ENCODE data around the gene IFT81. TPM values are rescaled to one million over a fixed set of nuclear protein-coding genes. Genes with fewer than 3 reads are reported as not detected.
"Not testable (repeated sequence)": the region's sequence is repeated elsewhere in the genome, so short reads cannot be mapped to it uniquely, and the experiment has no call there.

IFT81 gene
- total RNA-seq, 1 experiment from 2014 or later: 4.9 TPM

- DNase-seq (ENCODE audit: low read depth): peak; percentile 36
These were observed 121.2 kb downstream of the IFT81 start for GRCh38 chr12:110245369-110245772.

GRCh38 chr12:110246636-110247339, 122.6 kb downstream of the IFT81 start:
- DNase-seq (ENCODE audit: low read depth): no peak

GRCh38 chr12:110247340-110248095, 123.4 kb downstream of the IFT81 start:
- DNase-seq (ENCODE audit: low read depth): no peak

- no peak for DNase-seq (ENCODE audit: low read depth)
These were observed 123.9 kb downstream of the IFT81 start for GRCh38 chr12:110248096-110248447.

- no peak for DNase-seq (ENCODE audit: low read depth)
These were observed 124.9 kb downstream of the IFT81 start for GRCh38 chr12:110249105-110249504.

- DNase-seq (ENCODE audit: low read depth): no peak
These were observed 125.6 kb downstream of the IFT81 start for GRCh38 chr12:110249716-110250225.

- DNase-seq (ENCODE audit: low read depth): no peak
These were observed 127.2 kb downstream of the IFT81 start for GRCh38 chr12:110251381-110251780.

- no peak for DNase-seq (ENCODE audit: low read depth)
These were observed 128.6 kb downstream of the IFT81 start for GRCh38 chr12:110252716-110253115.

GRCh38 chr12:110253176-110253575, 129.0 kb downstream of the IFT81 start:
- no peak for DNase-seq (ENCODE audit: low read depth)

GRCh38 chr12:110254971-110255540, 130.9 kb downstream of the IFT81 start:
- no peak for DNase-seq (ENCODE audit: low read depth)

- DNase-seq (ENCODE audit: low read depth): not testable (repeated sequence)
These were observed 131.8 kb downstream of the IFT81 start for GRCh38 chr12:110255890-110256456.

GRCh38 chr12:110256780-110257431, 132.7 kb downstream of the IFT81 start:
- no peak for DNase-seq (ENCODE audit: low read depth)

- DNase-seq (ENCODE audit: low read depth): no peak
These were observed 134.3 kb downstream of the IFT81 start for GRCh38 chr12:110258466-110258865.

- no peak for DNase-seq (ENCODE audit: low read depth)
These were observed 138.6 kb downstream of the IFT81 start for GRCh38 chr12:110262442-110263388.

- DNase-seq (ENCODE audit: low read depth): no peak
These were observed 142.3 kb downstream of the IFT81 start for GRCh38 chr12:110266381-110266960.

- DNase-seq (ENCODE audit: low read depth): peak; percentile 62
These were observed 142.9 kb downstream of the IFT81 start for GRCh38 chr12:110266980-110267620.

Data from HT1080 (cell line).